K562 (cell line): ENCODE measurements around the gene OSGEP. TPM values are rescaled to one million over a fixed set of nuclear protein-coding genes. Genes with fewer than 3 reads are reported as not detected.

Experiments used
- CBX3 ChIP-seq, 2 experiments: IDR thresholded peaks; 1 replicate in 1 of 2; 2 replicates in 1 of 2; pipeline ENCODE4 v1.6.1; 2012; ENCODE audit warnings: inconsistent platforms in 2 of 2, low read length in 2 of 2, borderline replicate concordance in 1 of 2, control low read depth in 1 of 2
- CEBPB ChIP-seq: fragments of 450-650 bp; IDR thresholded peaks from 2 replicates; pipeline ENCODE4 v1.6.1; 2016; ENCODE audit warnings: missing genetic modification characterization, missing compliant biosample characterization
- ELF4 ChIP-seq: fragments of 450-650 bp; formaldehyde crosslinking; IDR thresholded peaks from 2 replicates; pipeline ENCODE4 v1.4.0; 2022; ENCODE audit warnings: missing genetic modification characterization
- JUNB ChIP-seq: fragments of 450-650 bp; formaldehyde crosslinking; conservative IDR thresholded peaks from 2 replicates; pipeline ENCODE4 v1.4.0; 2020; ENCODE audit warnings: mild to moderate bottlenecking
- KAT8 ChIP-seq: fragments of 450-650 bp; IDR thresholded peaks from 2 replicates; pipeline ENCODE4 v1.6.1; 2016; ENCODE audit warnings: low read depth, mild to moderate bottlenecking
- PHF21A ChIP-seq: fragments of 450-650 bp; IDR thresholded peaks from 2 replicates; pipeline ENCODE4 v1.6.1; 2017; ENCODE audit warnings: low read depth, borderline replicate concordance
- polyA plus RNA-seq, 8 experiments: library from polyadenylated mRNA; depleted of rRNA in 4 of 8; stranded (reverse) in 5 of 8; unstranded in 3 of 8; fragments of >200 nt; fragmentation: Nextera tagmentation in 2 of 8; fragmentation: Illumina TruSeq in 1 of 8; extraction: Ambion mirVana in 2 of 8; extraction: Trizol in 1 of 8; gene quantifications; 2 replicates each; pipeline versions ENCODE4 v1.2.1 to v1.2.3, GENCODE V29; 2011 to 2014; ENCODE audit warnings: inconsistent platforms in 1 of 8, missing spikeins in 1 of 8
- total RNA-seq, 7 experiments: library from RNA; depleted of rRNA in 6 of 7; stranded (reverse); fragments of >200 nt in 6 of 7; fragmentation: Illumina TruSeq in 2 of 7; extraction: Trizol in 2 of 7; gene quantifications; 2 replicates each; pipeline versions ENCODE4 v1.2.1 to v1.2.3, GENCODE V29; 2011 to 2021; ENCODE audit warnings: low replicate concordance in 1 of 7
- TF ChIP-seq, protein P1 (sequence below): fragments of 450-650 bp; IDR thresholded peaks from 2 replicates; pipeline ENCODE4 v1.6.1; 2017; ENCODE audit warnings: mild to moderate bottlenecking, moderate library complexity
- TF ChIP-seq, protein P2 (sequence below): sonication (generic); formaldehyde crosslinking; IDR thresholded peaks from 2 replicates; pipeline ENCODE4 v1.8.1; 2023; ENCODE audit warnings: mild to moderate bottlenecking, missing genetic modification reagents, moderate library complexity
- TF ChIP-seq, protein P3 (sequence below), 2 experiments: fragments of 450-650 bp; IDR thresholded peaks; 2 replicates each; pipeline ENCODE4 v1.6.1; 2016; ENCODE audit warnings: mild to moderate bottlenecking in 2 of 2, borderline replicate concordance in 1 of 2, low read depth in 1 of 2, moderate library complexity in 1 of 2
- TF ChIP-seq, protein P4 (sequence below): fragments of 200-800 bp; sonication (Bioruptor generic); IDR thresholded peaks from 2 replicates; pipeline ENCODE4 v1.6.1; 2017; ENCODE audit warnings: missing genetic modification characterization, missing compliant biosample characterization
- TF ChIP-seq, protein P5 (sequence below): fragments of 450-650 bp; IDR thresholded peaks from 2 replicates; pipeline ENCODE4 v1.6.1; 2016; ENCODE audit warnings: borderline replicate concordance

OSGEP gene
- total and polyA plus RNA-seq, 9 of the 15 experiments (the other 6 are each of a cell fraction or from before 2014, with no cell fraction given), result 32.1 to 59.2 (median 44.1) TPM

DNA sequence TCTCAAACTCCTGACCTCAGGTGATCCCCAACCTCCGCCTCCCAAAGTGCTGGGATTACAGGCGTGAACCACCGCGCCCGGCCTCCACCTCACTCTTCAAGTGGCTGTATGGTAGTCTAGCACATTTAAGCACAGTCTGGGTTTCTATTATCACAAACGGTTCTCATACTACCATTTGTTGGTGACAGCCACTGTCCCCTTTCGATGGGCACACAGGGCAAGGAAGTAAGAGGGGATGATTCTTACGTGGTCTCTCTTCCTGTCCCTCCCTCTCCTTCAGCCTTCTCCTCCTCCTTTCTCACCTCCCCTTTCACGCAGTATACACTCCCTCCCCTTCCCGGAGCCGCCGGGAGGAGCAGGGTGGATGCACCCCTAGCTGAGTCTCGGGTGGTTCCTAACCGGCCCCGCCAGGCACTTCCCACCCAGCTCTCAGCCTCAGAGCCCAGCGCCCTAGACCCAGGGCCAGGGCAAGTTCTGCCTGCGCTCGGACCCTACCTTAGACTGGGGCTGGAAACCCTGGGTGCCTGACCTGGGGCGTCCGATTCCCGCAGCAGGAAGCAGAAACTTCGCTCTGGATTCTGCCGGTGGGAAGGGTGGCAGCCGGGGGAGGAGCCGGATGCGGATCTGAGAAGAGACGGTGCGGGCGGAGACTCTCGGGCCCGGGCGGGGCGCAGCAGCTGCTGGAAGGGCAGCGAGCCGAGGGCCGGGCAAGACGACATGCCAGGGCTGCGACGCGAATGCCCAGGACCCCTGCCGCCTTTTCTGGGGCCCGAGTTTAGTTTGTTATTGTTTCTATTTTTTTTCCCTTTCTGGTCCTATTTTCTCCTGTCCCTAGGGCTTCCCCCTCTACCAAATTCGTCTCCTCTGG is 41.5 kb downstream of the OSGEP start, which contains the start of gene TEP1 (continued):
- TF ChIP-seq, protein P1, sequence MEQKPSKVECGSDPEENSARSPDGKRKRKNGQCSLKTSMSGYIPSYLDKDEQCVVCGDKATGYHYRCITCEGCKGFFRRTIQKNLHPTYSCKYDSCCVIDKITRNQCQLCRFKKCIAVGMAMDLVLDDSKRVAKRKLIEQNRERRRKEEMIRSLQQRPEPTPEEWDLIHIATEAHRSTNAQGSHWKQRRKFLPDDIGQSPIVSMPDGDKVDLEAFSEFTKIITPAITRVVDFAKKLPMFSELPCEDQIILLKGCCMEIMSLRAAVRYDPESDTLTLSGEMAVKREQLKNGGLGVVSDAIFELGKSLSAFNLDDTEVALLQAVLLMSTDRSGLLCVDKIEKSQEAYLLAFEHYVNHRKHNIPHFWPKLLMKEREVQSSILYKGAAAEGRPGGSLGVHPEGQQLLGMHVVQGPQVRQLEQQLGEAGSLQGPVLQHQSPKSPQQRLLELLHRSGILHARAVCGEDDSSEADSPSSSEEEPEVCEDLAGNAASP, result no peak
- TF ChIP-seq, protein P2, sequence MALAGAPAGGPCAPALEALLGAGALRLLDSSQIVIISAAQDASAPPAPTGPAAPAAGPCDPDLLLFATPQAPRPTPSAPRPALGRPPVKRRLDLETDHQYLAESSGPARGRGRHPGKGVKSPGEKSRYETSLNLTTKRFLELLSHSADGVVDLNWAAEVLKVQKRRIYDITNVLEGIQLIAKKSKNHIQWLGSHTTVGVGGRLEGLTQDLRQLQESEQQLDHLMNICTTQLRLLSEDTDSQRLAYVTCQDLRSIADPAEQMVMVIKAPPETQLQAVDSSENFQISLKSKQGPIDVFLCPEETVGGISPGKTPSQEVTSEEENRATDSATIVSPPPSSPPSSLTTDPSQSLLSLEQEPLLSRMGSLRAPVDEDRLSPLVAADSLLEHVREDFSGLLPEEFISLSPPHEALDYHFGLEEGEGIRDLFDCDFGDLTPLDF (CRISPR knock-in tag), result no peak
- TF ChIP-seq, protein P3, sequence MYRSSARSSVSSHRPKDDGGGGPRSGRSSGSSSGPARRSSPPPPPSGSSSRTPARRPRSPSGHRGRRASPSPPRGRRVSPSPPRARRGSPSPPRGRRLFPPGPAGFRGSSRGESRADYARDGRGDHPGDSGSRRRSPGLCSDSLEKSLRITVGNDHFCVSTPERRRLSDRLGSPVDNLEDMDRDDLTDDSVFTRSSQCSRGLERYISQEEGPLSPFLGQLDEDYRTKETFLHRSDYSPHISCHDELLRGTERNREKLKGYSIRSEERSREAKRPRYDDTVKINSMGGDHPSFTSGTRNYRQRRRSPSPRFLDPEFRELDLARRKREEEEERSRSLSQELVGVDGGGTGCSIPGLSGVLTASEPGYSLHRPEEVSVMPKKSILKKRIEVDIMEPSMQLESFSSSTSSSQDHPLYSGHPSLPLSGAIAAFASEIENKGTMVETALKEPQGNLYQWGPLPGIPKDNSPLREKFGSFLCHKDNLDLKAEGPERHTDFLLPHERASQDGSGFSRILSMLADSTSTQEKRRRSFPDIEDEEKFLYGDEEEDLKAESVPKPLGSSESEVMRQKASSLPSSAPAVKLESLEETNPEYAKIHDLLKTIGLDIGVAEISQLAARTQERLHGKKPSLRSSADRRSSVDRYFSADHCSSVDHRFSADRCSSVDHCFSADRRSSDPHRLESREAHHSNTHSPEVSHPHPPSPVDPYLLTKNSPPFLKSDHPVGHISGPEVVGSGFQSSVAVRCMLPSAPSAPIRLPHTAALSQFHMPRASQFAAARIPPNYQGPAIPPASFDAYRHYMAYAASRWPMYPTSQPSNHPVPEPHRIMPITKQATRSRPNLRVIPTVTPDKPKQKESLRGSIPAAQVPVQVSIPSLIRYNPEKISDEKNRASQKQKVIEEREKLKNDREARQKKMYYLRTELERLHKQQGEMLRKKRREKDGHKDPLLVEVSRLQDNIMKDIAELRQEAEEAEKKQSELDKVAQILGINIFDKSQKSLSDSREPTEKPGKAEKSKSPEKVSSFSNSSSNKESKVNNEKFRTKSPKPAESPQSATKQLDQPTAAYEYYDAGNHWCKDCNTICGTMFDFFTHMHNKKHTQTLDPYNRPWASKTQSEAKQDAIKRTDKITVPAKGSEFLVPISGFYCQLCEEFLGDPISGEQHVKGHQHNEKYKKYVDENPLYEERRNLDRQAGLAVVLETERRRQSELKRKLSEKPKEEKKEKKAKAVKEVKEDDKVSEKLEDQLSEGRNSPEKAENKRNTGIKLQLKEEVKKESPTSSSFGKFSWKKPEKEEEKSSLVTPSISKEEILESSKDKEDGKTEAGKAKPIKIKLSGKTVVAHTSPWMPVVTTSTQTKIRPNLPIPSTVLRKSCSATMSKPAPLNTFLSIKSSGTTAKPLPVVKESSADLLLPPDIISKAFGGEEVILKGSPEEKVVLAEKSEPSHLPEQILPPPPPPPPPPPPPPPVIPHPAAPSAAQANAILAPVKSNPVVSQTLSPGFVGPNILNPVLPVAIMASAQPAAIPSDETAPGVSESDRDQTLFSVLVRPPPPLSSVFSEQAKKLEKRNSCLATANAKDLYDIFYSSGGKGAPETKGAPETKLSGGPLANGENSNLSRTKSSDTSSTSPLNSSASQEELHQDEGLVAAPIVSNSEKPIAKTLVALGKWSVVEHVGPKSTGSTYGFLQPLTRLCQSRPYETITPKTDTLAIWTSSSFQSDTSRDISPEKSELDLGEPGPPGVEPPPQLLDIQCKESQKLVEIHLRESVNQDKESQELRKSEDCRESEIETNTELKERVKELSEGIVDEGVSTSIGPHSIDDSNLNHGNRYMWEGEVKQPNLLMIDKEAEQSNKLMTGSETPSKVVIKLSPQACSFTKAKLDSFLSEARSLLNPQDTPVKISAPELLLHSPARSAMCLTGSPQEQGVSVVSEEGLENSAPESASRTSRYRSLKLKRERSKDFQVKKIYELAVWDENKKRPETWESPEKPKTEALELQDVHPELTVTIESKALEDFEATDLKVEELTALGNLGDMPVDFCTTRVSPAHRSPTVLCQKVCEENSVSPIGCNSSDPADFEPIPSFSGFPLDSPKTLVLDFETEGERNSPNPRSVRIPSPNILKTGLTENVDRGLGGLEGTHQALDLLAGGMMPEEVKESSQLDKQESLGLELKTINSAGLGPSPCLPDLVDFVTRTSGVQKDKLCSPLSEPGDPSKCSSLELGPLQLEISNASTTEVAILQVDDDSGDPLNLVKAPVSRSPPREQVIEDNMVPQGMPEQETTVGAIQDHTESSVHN (IDR thresholded peaks at IDR 0.05; ENCODE audit: borderline replicate concordance in 1 of 2, low read depth in 1 of 2), result no peak
- TF ChIP-seq, protein P4, sequence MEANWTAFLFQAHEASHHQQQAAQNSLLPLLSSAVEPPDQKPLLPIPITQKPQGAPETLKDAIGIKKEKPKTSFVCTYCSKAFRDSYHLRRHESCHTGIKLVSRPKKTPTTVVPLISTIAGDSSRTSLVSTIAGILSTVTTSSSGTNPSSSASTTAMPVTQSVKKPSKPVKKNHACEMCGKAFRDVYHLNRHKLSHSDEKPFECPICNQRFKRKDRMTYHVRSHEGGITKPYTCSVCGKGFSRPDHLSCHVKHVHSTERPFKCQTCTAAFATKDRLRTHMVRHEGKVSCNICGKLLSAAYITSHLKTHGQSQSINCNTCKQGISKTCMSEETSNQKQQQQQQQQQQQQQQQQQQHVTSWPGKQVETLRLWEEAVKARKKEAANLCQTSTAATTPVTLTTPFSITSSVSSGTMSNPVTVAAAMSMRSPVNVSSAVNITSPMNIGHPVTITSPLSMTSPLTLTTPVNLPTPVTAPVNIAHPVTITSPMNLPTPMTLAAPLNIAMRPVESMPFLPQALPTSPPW (CRISPR knock-in tag), result peak; percentile 57
- TF ChIP-seq KAT8 (no peak), CEBPB (no peak), ELF4 (CRISPR knock-in tag) (no peak), JUNB (CRISPR knock-in tag) (no peak), CBX3 (IDR thresholded peaks at IDR 0.05; ENCODE audit: borderline replicate concordance in 1 of 2, low read length in 2 of 2) (no peak), PHF21A (no peak)
- TF ChIP-seq, protein P5, sequence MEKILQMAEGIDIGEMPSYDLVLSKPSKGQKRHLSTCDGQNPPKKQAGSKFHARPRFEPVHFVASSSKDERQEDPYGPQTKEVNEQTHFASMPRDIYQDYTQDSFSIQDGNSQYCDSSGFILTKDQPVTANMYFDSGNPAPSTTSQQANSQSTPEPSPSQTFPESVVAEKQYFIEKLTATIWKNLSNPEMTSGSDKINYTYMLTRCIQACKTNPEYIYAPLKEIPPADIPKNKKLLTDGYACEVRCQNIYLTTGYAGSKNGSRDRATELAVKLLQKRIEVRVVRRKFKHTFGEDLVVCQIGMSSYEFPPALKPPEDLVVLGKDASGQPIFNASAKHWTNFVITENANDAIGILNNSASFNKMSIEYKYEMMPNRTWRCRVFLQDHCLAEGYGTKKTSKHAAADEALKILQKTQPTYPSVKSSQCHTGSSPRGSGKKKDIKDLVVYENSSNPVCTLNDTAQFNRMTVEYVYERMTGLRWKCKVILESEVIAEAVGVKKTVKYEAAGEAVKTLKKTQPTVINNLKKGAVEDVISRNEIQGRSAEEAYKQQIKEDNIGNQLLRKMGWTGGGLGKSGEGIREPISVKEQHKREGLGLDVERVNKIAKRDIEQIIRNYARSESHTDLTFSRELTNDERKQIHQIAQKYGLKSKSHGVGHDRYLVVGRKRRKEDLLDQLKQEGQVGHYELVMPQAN, result peak; percentile 48; the same call in 1 of the 2 replicates
